Heart left ventricle (tissue), 13 donors: ENCODE results near the gene ARL3.

Experiments used
- CTCF ChIP-seq, 12 donors: fragments of 200-600 bp; sonication (generic) in 4 of 12; IDR thresholded peaks; one replicate each; pipeline versions ENCODE4 v1.5.0 to v1.8.0; 2018 to 2022; ENCODE audit warnings: antibody characterized with exemption in 12 of 12, mild to moderate bottlenecking in 5 of 12
- POLR2A ChIP-seq, 2 donors: fragments of 450-650 bp; IDR thresholded peaks; one replicate each; pipeline ENCODE4 v1.6.1; 2017; ENCODE audit warnings: antibody characterized with exemption in 2 of 2, mild to moderate bottlenecking in 2 of 2, moderate library complexity in 2 of 2
- donor health status: ischemic (EF 13 %, LVEDD 7.1; RV severe dilation, severe dysfunction).
- donor health status: DM: no; HTN: yes; CAD: no.
- donor health status: DM: no; HTN: no; CAD: no.
- donor health status: ischemic (EF 25% LVEDD 6.9; RV normal size, moderate dysfunction).
- donor health status: ischemic (EF 25% LVEDD 5.7; RV mildly dilated, moderate dysfunction).
- donor health status: ischemic (EF 35%, LVEDD 5.7; RV mildly dilated, moderate dysfunction).
- donor health status: nonischemic (EF 11% LVEDD 7.7; RV severe dilation, severe dysfunction).
- donor health status: DM: yes; HTN: yes; CAD: no.
- donor health status: PGD.
- donor health status: ischemic (EF 29% LVEDD 5.4; RV normal size, mild dysfunction).
- donor health status: nonischemic (EF 23%, LVEDD 6.1; RV moderate dilation, normal function).

DNA sequence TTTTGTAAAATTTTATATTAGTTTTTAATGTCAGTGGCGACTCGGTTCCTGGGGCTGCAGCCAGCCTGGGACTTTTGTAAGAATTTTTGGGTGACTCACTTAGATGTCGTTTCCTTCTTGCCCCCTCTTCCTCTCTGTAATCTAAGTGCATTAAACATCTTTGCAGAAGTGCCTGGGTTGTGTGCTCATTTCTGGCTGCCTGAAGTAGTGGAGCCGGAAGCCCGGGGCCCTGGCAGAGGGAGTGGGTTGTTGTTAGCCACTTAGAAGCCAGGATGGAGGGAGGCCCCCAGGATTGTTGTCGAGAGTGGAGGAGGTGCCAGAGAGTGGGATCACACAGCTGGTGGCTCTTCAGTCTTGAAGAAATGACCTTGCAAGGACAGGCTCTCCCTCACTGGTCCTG lies 80.9 kb downstream of the ARL3 start:
- TF ChIP-seq POLR2A (IDR thresholded peaks at IDR 0.05) (no peak), CTCF (IDR thresholded peaks at IDR 0.05) (no peak)
